Activated CD8-positive, alpha-beta T cell treated with anti-CD3 and anti-CD28 coated beads for 36 hours (primary cell): Measurements from ENCODE around the gene TRA2B. TPM values are rescaled to one million over a fixed set of nuclear protein-coding genes. Genes with fewer than 3 reads are reported as not detected.

ENCODE experiments used
- ATAC-seq: fragments of 200-7000 bp; cut with Tn5 transposase; one replicate; pipeline ENCODE4 v1.10.0; 2021; ENCODE audit warnings: mild to moderate bottlenecking, moderate library complexity
- CTCF ChIA-PET: fragments of 350-600 bp; sonication (Branson Sonifier 250); formaldehyde crosslinking; loops from one replicate; lab custom pipeline; 2021; ENCODE audit warnings: antibody characterized with exemption; lab: Charles Lee
- POLR2A ChIA-PET: fragments of 350-600 bp; sonication (Branson Sonifier 250); formaldehyde crosslinking; loops from one replicate; lab custom pipeline; 2021; ENCODE audit warnings: antibody characterized with exemption; lab: Charles Lee
- DNase-seq: peaks from one replicate; pipeline ENCODE4 v3.0.0-alpha.2; 2020
- H3K27ac Mint-ChIP-seq: one replicate; pipeline ENCODE4 v1.8.0; 2021; ENCODE audit warnings: mild to moderate bottlenecking, mixed read lengths
- H3K27me3 Mint-ChIP-seq: one replicate; pipeline ENCODE4 v1.8.0; 2021; ENCODE audit warnings: mixed read lengths
- H3K36me3 Mint-ChIP-seq: one replicate; pipeline ENCODE4 v1.8.0; 2021; ENCODE audit warnings: low read depth, mixed read lengths
- H3K4me1 Mint-ChIP-seq: one replicate; pipeline ENCODE4 v1.8.0; 2021; ENCODE audit warnings: low read depth, mixed read lengths
- H3K4me3 Mint-ChIP-seq: one replicate; pipeline ENCODE4 v1.8.0; 2021; ENCODE audit warnings: mild to moderate bottlenecking, moderate library complexity, mixed read lengths
- H3K9me3 Mint-ChIP-seq: one replicate; pipeline ENCODE4 v1.8.0; 2021; ENCODE audit warnings: mixed read lengths
- CTCF ChIP-seq: fragments of 200-600 bp; IDR thresholded peaks from one replicate; pipeline ENCODE4 v1.8.0; 2022; ENCODE audit warnings: antibody characterized with exemption, mild to moderate bottlenecking
- intact Hi-C: fragments of 100-400 bp; cut with micrococcal nuclease; formaldehyde crosslinking; loops from one replicate; pipeline ENCODE4 v1.10.0; 2022
- total RNA-seq, 2 experiments: library from RNA; stranded (reverse); gene quantifications; one replicate each; pipeline ENCODE4 v1.2.3, GENCODE V29; 2021

TRA2B gene
- total RNA-seq, 2 experiments from 2014 or later, result 210 to 219 TPM

- POLR2A ChIA-PET, result no interaction called here
- Mint-ChIP-seq H3K4me3 (no peak overlapping the region), H3K4me1 (peaks cover 11% of the 10 kb centered on the region), H3K9me3 (no peaks in the 10 kb centered on the region), H3K27ac (no peak overlapping the region), H3K27me3 (peaks cover 8% of the 10 kb centered on the region), H3K36me3 (no peaks in the 10 kb centered on the region)
- intact Hi-C loops, result no loop called here
- CTCF ChIA-PET, result no interaction called here
- no peak for DNase-seq
- no peak for TF ChIP-seq CTCF
- no peak for ATAC-seq
Observed at GRCh38 chr3:185948292-185948691, 10.5 kb upstream of the TRA2B start.

- H3K9me3 Mint-ChIP-seq, result no peaks in the 10 kb centered on the region
- POLR2A ChIA-PET, result interaction anchor here (0.6 to 2.4 kb wide), 10 partner anchors 9 to 840 kb away, joined by 3 to 11 read pairs (median 5); partner anchors contain the start of gene EIF4A2
- CTCF ChIA-PET, result interaction anchor here (0.7 to 5.4 kb wide), 64 partner anchors 9 to 878 kb away, joined by 3 to 186 read pairs (median 5); partner anchors contain the start of genes AHSG, CRYGS and DNAJB11
- H3K27me3 Mint-ChIP-seq, result peaks cover 8% of the 10 kb centered on the region
- no peak for DNase-seq
- intact Hi-C loops, result no loop called here
- H3K36me3 Mint-ChIP-seq, result peaks cover 1% of the 10 kb centered on the region
- no peak overlapping the region for H3K4me3 Mint-ChIP-seq
- TF ChIP-seq CTCF, result peak; percentile 59
- peak; percentile 42 for ATAC-seq
- no peak overlapping the region for H3K27ac Mint-ChIP-seq
- H3K4me1 Mint-ChIP-seq, result peaks cover 19% of the 10 kb centered on the region
Observed at GRCh38 chr3:185943760-185944106, 5.9 kb upstream of the TRA2B start.

GRCh38 chr3:185942907-185943759 lies 5.3 kb upstream of the TRA2B start:
- Mint-ChIP-seq H3K27ac (no peak overlapping the region), H3K4me1 (peaks cover 22% of the 10 kb centered on the region), H3K27me3 (peaks cover 8% of the 10 kb centered on the region), H3K36me3 (peaks cover 3% of the 10 kb centered on the region), H3K4me3 (no peak overlapping the region), H3K9me3 (peaks cover 2% of the 10 kb centered on the region)
- ATAC-seq, result peak; percentile 100
- peak; percentile 92 for DNase-seq
- POLR2A ChIA-PET, result interaction anchor here (0.6 to 2.4 kb wide), 11 partner anchors 10 to 841 kb away, joined by 3 to 11 read pairs (median 5); partner anchors contain the start of gene EIF4A2
- peak; percentile 99 for TF ChIP-seq CTCF
- CTCF ChIA-PET, result interaction anchor here (0.5 to 5.4 kb wide), 70 partner anchors 9 to 878 kb away, joined by 3 to 186 read pairs (median 5); partner anchors contain the start of genes AHSG, CRYGS and DNAJB11
- intact Hi-C loops, result no loop called here

- Mint-ChIP-seq H3K4me1 (peaks cover 23% of the 10 kb centered on the region), H3K36me3 (peaks cover 11% of the 10 kb centered on the region), H3K27ac (no peak overlapping the region), H3K27me3 (peaks cover 6% of the 10 kb centered on the region), H3K9me3 (peaks cover 3% of the 10 kb centered on the region), H3K4me3 (no peak overlapping the region)
- intact Hi-C loops, result no loop called here
- ATAC-seq, result no peak
- CTCF ChIA-PET, result interaction anchor here (1.3 to 5.4 kb wide), 14 partner anchors 14 to 675 kb away, joined by 3 to 186 read pairs (median 17); no protein-coding TSS in a partner anchor
- no peak for TF ChIP-seq CTCF
- DNase-seq, result no peak
- POLR2A ChIA-PET, result interaction anchor here (0.6 to 2.1 kb wide), 3 partner anchors 15 to 841 kb away, joined by 3 to 11 read pairs (median 3); partner anchors contain the start of gene EIF4A2
Observed at GRCh38 chr3:185942396-185942795, 4.6 kb upstream of the TRA2B start.
